ENCODE results near the gene MAFG. TPM values are rescaled to one million over a fixed set of nuclear protein-coding genes. Genes with fewer than 3 reads are reported as not detected.

The MAFG gene
- total and polyA plus RNA-seq, 2 experiments from 2014 or later = 16.1 to 27.0 TPM

DNA sequence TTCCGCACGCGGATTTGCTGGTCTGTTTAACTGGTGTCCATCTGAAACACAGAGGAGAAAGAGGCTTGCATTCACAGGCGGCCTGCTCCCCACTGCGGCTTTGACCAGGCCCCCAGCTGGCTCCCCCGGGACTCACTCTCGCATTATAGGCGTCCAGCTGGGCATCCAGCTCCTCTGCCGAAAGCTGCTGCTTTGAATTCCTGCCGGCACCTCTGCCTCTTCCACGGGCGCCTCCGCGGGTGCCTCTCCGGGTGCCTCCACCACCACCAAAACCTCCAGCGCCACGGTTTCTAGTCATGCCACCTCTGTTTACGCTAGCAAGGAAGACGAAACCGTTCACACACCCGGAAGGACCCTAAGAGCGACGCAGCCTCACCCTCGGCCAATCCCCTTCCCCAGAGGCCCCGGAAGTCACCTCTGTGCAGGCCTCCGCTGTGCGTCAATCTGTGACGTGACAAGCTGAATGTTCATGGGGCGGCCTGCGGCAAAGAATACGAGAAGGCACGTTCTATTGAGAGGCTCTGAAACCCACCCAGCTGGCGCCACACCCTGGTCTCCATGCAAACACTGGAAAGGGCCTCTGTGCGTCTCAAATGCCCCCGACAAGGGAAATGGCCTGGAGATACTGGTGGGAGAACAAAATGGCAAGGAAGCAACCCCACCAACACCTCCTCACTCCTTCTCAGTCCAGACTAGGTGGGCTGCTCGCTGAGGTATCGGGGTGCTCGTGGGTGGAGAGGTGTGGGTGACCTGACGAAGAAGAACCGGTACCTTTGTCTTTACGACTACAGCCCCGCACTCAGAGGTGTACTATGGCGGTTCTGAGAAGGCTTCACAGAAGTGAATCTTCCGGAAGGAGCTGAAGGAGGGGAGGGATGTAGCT, 39.2 kb downstream of the MAFG start:
- Histone ChIP-seq H3K27me3 (no peaks in the 10 kb centered on the region), H3K27ac (no peak overlapping the region), H3K9me3 (ENCODE audit: low read depth) (no peaks in the 10 kb centered on the region), H3K36me3 (peaks cover 37% of the 10 kb centered on the region), H3K4me1 (ENCODE audit: low read depth) (peaks cover 6% of the 10 kb centered on the region), H3K4me3 (no peak overlapping the region)
- no peak for DNase-seq (ENCODE audit: low read depth in 1 of 2, low spot score in 1 of 2)
- TF ChIP-seq, protein P1, sequence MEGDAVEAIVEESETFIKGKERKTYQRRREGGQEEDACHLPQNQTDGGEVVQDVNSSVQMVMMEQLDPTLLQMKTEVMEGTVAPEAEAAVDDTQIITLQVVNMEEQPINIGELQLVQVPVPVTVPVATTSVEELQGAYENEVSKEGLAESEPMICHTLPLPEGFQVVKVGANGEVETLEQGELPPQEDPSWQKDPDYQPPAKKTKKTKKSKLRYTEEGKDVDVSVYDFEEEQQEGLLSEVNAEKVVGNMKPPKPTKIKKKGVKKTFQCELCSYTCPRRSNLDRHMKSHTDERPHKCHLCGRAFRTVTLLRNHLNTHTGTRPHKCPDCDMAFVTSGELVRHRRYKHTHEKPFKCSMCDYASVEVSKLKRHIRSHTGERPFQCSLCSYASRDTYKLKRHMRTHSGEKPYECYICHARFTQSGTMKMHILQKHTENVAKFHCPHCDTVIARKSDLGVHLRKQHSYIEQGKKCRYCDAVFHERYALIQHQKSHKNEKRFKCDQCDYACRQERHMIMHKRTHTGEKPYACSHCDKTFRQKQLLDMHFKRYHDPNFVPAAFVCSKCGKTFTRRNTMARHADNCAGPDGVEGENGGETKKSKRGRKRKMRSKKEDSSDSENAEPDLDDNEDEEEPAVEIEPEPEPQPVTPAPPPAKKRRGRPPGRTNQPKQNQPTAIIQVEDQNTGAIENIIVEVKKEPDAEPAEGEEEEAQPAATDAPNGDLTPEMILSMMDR (IDR thresholded peaks at IDR 0.05; ENCODE audit: low read depth, low read length) = no peak

- H3K36me3 ChIP-seq = peaks cover 39% of the 10 kb centered on the region
- no peak for DNase-seq (ENCODE audit: low read depth in 1 of 2, low spot score in 1 of 2)
- no peaks in the 10 kb centered on the region for H3K27me3 ChIP-seq
- H3K4me1 ChIP-seq (ENCODE audit: low read depth) = peaks cover 6% of the 10 kb centered on the region
- H3K9me3 ChIP-seq (ENCODE audit: low read depth) = no peaks in the 10 kb centered on the region
- H3K4me3 ChIP-seq = no peak overlapping the region
- no peak overlapping the region for H3K27ac ChIP-seq
- TF ChIP-seq, protein P1 (IDR thresholded peaks at IDR 0.05; ENCODE audit: low read depth, low read length) = no peak
These were observed 41.5 kb downstream of the MAFG start for GRCh38 chr17:81885869-81886548.

- Histone ChIP-seq H3K4me1 (ENCODE audit: low read depth) (peaks cover 4% of the 10 kb centered on the region), H3K36me3 (peaks cover 39% of the 10 kb centered on the region), H3K27me3 (no peaks in the 10 kb centered on the region), H3K9me3 (ENCODE audit: low read depth) (no peaks in the 10 kb centered on the region), H3K27ac (no peak overlapping the region), H3K4me3 (no peak overlapping the region)
- TF ChIP-seq, protein P1 (IDR thresholded peaks at IDR 0.05; ENCODE audit: low read depth, low read length) = no peak
- DNase-seq (ENCODE audit: low read depth in 1 of 2, low spot score in 1 of 2) = no peak
These were observed 42.1 kb downstream of the MAFG start for GRCh38 chr17:81885454-81885853.

DNA sequence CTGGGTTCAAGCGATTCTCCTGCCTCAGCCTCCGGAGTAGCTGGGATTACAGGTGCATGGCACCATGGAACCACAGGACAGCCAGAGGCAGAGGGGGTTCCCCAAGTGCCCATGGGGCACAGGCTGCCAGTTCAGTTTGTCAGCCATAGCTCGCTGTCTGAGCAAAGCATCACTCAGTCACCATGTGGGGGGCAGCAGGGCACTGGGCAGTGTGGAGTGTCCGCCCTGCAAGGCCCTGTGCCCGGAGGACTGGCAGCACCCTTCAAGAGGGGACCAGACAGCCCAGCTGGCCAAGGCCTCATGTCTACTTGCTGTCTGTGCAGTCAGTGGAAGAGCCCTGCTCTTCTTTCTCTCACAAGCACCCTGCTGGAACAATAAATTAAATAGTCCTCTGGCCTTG, 42.6 kb downstream of the MAFG start:
- no peak overlapping the region for H3K27ac ChIP-seq
- no peak for DNase-seq (ENCODE audit: low read depth in 1 of 2, low spot score in 1 of 2)
- TF ChIP-seq, protein P1 (IDR thresholded peaks at IDR 0.05; ENCODE audit: low read depth, low read length) = no peak
- no peaks in the 10 kb centered on the region for H3K4me1 ChIP-seq (ENCODE audit: low read depth)
- peaks cover 35% of the 10 kb centered on the region for H3K36me3 ChIP-seq
- no peaks in the 10 kb centered on the region for H3K9me3 ChIP-seq (ENCODE audit: low read depth)
- no peak overlapping the region for H3K4me3 ChIP-seq
- no peaks in the 10 kb centered on the region for H3K27me3 ChIP-seq

DNA sequence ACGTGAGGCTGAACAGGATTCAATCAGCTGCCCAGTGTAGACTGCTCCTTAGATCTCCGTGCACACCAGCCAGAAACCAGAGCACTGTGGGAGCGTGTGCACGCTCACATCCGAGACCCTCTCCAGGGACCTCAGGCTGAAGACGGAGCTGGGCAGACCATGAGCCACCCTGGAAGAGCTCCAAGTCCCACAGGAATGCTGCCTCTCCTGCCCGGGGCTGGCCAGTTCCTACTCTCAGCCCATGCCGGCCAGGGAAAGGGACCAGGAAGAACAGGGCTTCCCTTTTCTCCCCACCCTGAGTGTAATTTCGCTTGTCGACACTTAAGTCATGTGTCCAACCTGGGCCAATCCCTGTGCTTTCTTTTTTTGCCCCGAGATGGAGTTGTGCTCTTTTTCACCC, 43.0 kb downstream of the MAFG start:
- Histone ChIP-seq H3K36me3 (peaks cover 32% of the 10 kb centered on the region), H3K9me3 (ENCODE audit: low read depth) (no peaks in the 10 kb centered on the region), H3K27me3 (no peaks in the 10 kb centered on the region), H3K4me1 (ENCODE audit: low read depth) (no peaks in the 10 kb centered on the region), H3K27ac (peak overlapping the region; percentile 9), H3K4me3 (no peak overlapping the region)
- DNase-seq (ENCODE audit: low read depth in 1 of 2, low spot score in 1 of 2) = peak in 1 of 2 donors; percentile 42
- TF ChIP-seq, protein P1 (IDR thresholded peaks at IDR 0.05; ENCODE audit: low read depth, low read length) = no peak
